Ovary (tissue), 9 donors: ENCODE results near the gene FHOD3. TPM values are rescaled to one million over a fixed set of nuclear protein-coding genes. Genes with fewer than 3 reads are reported as not detected.

Experiments
- DNase-seq, 5 donors: peaks; one replicate each; pipeline ENCODE4 v3.0.0-alpha.2; 2019 to 2020
- H3K27ac ChIP-seq, 2 donors: fragments of 200-600 bp; one replicate each; pipeline versions ENCODE4 v1.5.1 to v1.8.0; 2019 to 2022
- H3K27me3 ChIP-seq: fragments of 200-600 bp; one replicate; pipeline ENCODE4 v1.8.0; 2022
- H3K36me3 ChIP-seq: fragments of 200-600 bp; sonication (generic); one replicate; pipeline ENCODE4 v1.5.1; 2019
- H3K4me1 ChIP-seq: one replicate; pipeline ENCODE4 v1.8.1; 2013; ENCODE audit warnings: mild to moderate bottlenecking, moderate library complexity; ENCODE audit not compliant: insufficient read depth
- H3K4me3 ChIP-seq: fragments of 200-600 bp; sonication (generic); one replicate; pipeline ENCODE4 v1.5.1; 2017
- H3K9me3 ChIP-seq, 2 donors: fragments of 200-600 bp in 1 of 2; sonication (generic) in 1 of 2; one replicate each; pipeline versions ENCODE4 v1.5.1 to v1.8.1; 2013 to 2019; ENCODE audit warnings: mild to moderate bottlenecking in 1 of 2, moderate library complexity in 1 of 2
- EP300 ChIP-seq: sonication (generic); formaldehyde crosslinking; IDR thresholded peaks from one replicate; pipeline ENCODE4 v1.6.1; 2017; ENCODE audit warnings: antibody characterized with exemption
- POLR2A ChIP-seq: fragments of 450-650 bp; IDR thresholded peaks from one replicate; pipeline ENCODE4 v1.6.1; 2017; ENCODE audit warnings: antibody characterized with exemption, mild to moderate bottlenecking, moderate library complexity
- WGBS, 3 donors: extraction: QIAGEN DNeasy Blood & Tissue Kit in 1 of 3; methylation state at CpG; one replicate each; pipeline versions ENCODE4 v1.1.5 to v1.1.7; 2013 to 2017; 5-methylcytosine and 5-hydroxymethylcytosine counted together
- intact Hi-C, 4 donors: fragments of 100-400 bp; cut with DNase I; formaldehyde crosslinking; loops; one replicate each; pipeline versions ENCODE4 v1.11.0 to v1.15.1; 2022 to 2023
- polyA plus RNA-seq, 2 donors: library from polyadenylated mRNA; stranded (reverse); fragments of 200-250 nt in 1 of 2; fragments of 350-450 nt in 1 of 2; fragmentation: Illumina TruSeq in 1 of 2; extraction: RNeasy Lipid Tissue Mini Kit (QIAGEN cat#74804) in 1 of 2; gene quantifications; one replicate each; pipeline ENCODE4 v1.2.3, GENCODE V29; 2013 to 2014
- total RNA-seq, 7 donors: library from RNA; depleted of rRNA in 2 of 7; stranded (reverse); fragments of >200 nt in 2 of 7; fragmentation: NEBNext Ultra II Directional in 3 of 7; extraction: Animal tissue kit (Norgen Biotek cat#: 25700) in 3 of 7; gene quantifications; one replicate each; pipeline versions ENCODE4 v1.1.0 to v1.2.4, GENCODE V29; 2016 to 2023
- TF ChIP-seq, protein P1 (sequence below), 3 donors: fragments of 450-650 bp in 2 of 3; fragments of 200-600 bp in 1 of 3; IDR thresholded peaks; one replicate each; pipeline versions ENCODE4 v1.5.1 to v1.8.0; 2016 to 2022; ENCODE audit warnings: antibody characterized with exemption in 3 of 3, mild to moderate bottlenecking in 1 of 3
- donor health status: DM: no; HTN: no; CAD: no; lungs with moderate emphysema.
- donor health status: DM: no; HTN: no; CAD: no.
- donor health status: Bipolar disorder and iron deficiency.
- donor health status: DM: yes; HTN: yes; CAD: no.
- donor health status: DM: no; HTN: no; CAD: no.
- donor health status: DM: yes; HTN: yes; CAD: no.

Gene FHOD3
- total and polyA plus RNA-seq, 9 donors, result 3.5 to 62.5 (median 11.0) TPM

DNA sequence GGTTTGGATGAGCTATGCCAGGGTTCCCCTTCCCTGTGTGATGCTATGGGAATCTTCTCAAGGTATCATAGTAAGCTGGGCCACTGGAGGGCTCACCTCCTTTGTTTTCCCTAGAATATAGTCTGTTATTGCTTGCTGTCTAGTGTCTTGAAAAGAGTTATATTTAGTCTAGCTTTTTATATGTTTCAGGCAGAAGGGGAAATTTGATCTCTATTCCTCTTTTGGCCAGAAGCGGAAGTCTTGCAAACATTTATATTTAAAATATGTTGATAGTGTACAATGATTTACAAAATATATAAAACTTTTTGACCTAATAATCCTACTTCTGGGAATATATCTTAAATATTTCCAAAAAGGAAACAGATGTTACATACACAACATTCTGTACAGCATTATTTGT lies 260.7 kb downstream of the FHOD3 start:
- 38 to 53% (median 41%) methylated on average over 1 of the region's 1 CpG for WGBS, 3 donors
- no peak overlapping the region for H3K27ac ChIP-seq
- intact Hi-C loops, result no loop called here
- H3K9me3 ChIP-seq, result no peaks in the 10 kb centered on the region
- DNase-seq, result no peak
- no peaks in the 10 kb centered on the region for H3K36me3 ChIP-seq
- no peak overlapping the region for H3K4me3 ChIP-seq
- TF ChIP-seq, protein P1, sequence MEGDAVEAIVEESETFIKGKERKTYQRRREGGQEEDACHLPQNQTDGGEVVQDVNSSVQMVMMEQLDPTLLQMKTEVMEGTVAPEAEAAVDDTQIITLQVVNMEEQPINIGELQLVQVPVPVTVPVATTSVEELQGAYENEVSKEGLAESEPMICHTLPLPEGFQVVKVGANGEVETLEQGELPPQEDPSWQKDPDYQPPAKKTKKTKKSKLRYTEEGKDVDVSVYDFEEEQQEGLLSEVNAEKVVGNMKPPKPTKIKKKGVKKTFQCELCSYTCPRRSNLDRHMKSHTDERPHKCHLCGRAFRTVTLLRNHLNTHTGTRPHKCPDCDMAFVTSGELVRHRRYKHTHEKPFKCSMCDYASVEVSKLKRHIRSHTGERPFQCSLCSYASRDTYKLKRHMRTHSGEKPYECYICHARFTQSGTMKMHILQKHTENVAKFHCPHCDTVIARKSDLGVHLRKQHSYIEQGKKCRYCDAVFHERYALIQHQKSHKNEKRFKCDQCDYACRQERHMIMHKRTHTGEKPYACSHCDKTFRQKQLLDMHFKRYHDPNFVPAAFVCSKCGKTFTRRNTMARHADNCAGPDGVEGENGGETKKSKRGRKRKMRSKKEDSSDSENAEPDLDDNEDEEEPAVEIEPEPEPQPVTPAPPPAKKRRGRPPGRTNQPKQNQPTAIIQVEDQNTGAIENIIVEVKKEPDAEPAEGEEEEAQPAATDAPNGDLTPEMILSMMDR (IDR thresholded peaks at IDR 0.05), result no peak
- TF ChIP-seq EP300 (no peak), POLR2A (no peak)
- no peaks in the 10 kb centered on the region for H3K27me3 ChIP-seq
- no peaks in the 10 kb centered on the region for H3K4me1 ChIP-seq

- intact Hi-C loops, result no loop called here
- TF ChIP-seq, protein P1 (IDR thresholded peaks at IDR 0.05), result no peak
- TF ChIP-seq POLR2A (no peak), EP300 (no peak)
- DNase-seq, result no peak
- Histone ChIP-seq H3K36me3 (no peaks in the 10 kb centered on the region), H3K27ac (no peak overlapping the region), H3K27me3 (no peaks in the 10 kb centered on the region), H3K4me1 (no peaks in the 10 kb centered on the region), H3K9me3 (no peaks in the 10 kb centered on the region), H3K4me3 (no peak overlapping the region)
- 80 to 89% (median 88%) methylated on average over 8 of the region's 8 CpGs for WGBS, 3 donors
Measured at GRCh38 chr18:36559149-36559857, 261.8 kb downstream of the FHOD3 start.

GRCh38 chr18:36560187-36560586 lies 262.7 kb downstream of the FHOD3 start:
- Histone ChIP-seq H3K9me3 (no peaks in the 10 kb centered on the region), H3K27ac (no peak overlapping the region), H3K36me3 (no peaks in the 10 kb centered on the region), H3K4me1 (no peaks in the 10 kb centered on the region), H3K27me3 (no peaks in the 10 kb centered on the region), H3K4me3 (no peak overlapping the region)
- TF ChIP-seq, protein P1 (IDR thresholded peaks at IDR 0.05), result no peak
- TF ChIP-seq POLR2A (no peak), EP300 (no peak)
- WGBS, 3 donors, result 88 to 97% (median 93%) methylated on average over 2 of the region's 2 CpGs
- no peak for DNase-seq
- intact Hi-C loops, result no loop called here

DNA sequence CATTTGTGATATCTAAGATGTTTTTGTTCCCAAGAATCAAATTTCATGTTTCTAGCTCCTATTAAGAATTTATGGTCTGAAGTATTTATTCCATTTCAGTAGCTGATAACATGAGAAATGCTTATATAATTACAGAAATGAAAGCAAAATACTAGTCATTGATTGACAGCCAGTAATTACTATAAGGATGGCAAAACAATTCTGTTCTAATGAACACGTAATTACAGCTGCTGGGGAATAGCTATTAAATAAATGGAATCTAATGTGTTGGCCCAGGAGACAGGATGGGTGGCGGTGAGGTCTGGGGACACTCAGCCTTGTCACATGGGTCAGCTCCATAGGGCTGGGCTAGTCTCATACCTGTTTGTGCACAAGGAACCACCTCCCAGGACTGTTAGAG lies 263.5 kb downstream of the FHOD3 start:
- Histone ChIP-seq H3K27me3 (no peaks in the 10 kb centered on the region), H3K27ac (no peak overlapping the region), H3K36me3 (no peaks in the 10 kb centered on the region), H3K4me1 (no peaks in the 10 kb centered on the region), H3K4me3 (no peak overlapping the region), H3K9me3 (no peaks in the 10 kb centered on the region)
- DNase-seq, result no peak
- 91 to 97% (median 95%) methylated on average over 2 of the region's 2 CpGs for WGBS, 3 donors
- TF ChIP-seq, protein P1 (IDR thresholded peaks at IDR 0.05), result no peak
- TF ChIP-seq EP300 (no peak), POLR2A (no peak)
- intact Hi-C loops, result no loop called here
